Upper lobe of left lung (tissue), 6 donors: ENCODE data around the gene CACNA1S. TPM values are rescaled to one million over a fixed set of nuclear protein-coding genes. Genes with fewer than 3 reads are reported as not detected.

Experiments used
- ATAC-seq, 2 donors: fragments of 200-7000 bp; cut with Tn5 transposase; one replicate each; pipeline ENCODE4 v1.9.1; 2022; ENCODE audit warnings: mild to moderate bottlenecking in 2 of 2, moderate library complexity in 2 of 2; ENCODE audit not compliant: low FRiP score in 2 of 2
- DNase-seq, 2 donors: peaks; one replicate each; pipeline ENCODE4 v3.0.0-alpha.2; 2019 to 2020
- H3K27ac ChIP-seq, 4 donors: fragments of 200-600 bp; sonication (generic); one replicate each; pipeline ENCODE4 v1.5.1; 2016 to 2019
- H3K27me3 ChIP-seq, 4 donors: fragments of 200-600 bp; sonication (generic); one replicate each; pipeline ENCODE4 v1.5.1; 2017 to 2019
- H3K36me3 ChIP-seq, 4 donors: fragments of 200-600 bp; sonication (generic); one replicate each; pipeline ENCODE4 v1.5.1; 2016 to 2019
- H3K4me1 ChIP-seq, 4 donors: fragments of 200-600 bp; sonication (generic); one replicate each; pipeline ENCODE4 v1.5.1; 2018 to 2019
- H3K4me3 ChIP-seq, 4 donors: fragments of 200-600 bp; sonication (generic); one replicate each; pipeline ENCODE4 v1.5.1; 2017 to 2019; ENCODE audit warnings: mild to moderate bottlenecking in 2 of 4, moderate library complexity in 1 of 4
- H3K9me3 ChIP-seq, 4 donors: fragments of 200-600 bp; sonication (generic); one replicate each; pipeline ENCODE4 v1.5.1; 2018 to 2019
- CTCF ChIP-seq, 6 experiments: fragments of 450-650 bp in 4 of 6; fragments of 200-600 bp in 2 of 6; sonication (generic) in 2 of 6; IDR thresholded peaks; one replicate each; pipeline ENCODE4 v1.5.1; 2016 to 2019; ENCODE audit warnings: antibody characterized with exemption in 6 of 6
- EP300 ChIP-seq, 4 donors: sonication (generic); formaldehyde crosslinking; IDR thresholded peaks; one replicate each; pipeline ENCODE4 v1.5.1; 2017; ENCODE audit warnings: antibody characterized with exemption in 4 of 4, control low read depth in 2 of 4
- POLR2A ChIP-seq, 4 donors: fragments of 450-650 bp; IDR thresholded peaks; one replicate each; pipeline ENCODE4 v1.5.1; 2016 to 2017; ENCODE audit warnings: antibody characterized with exemption in 4 of 4, mild to moderate bottlenecking in 2 of 4
- POLR2AphosphoS5 ChIP-seq, 2 donors: sonication (generic); formaldehyde crosslinking; IDR thresholded peaks; one replicate each; pipeline ENCODE4 v1.5.1; 2017; ENCODE audit warnings: antibody characterized with exemption in 2 of 2
- WGBS, 2 donors: methylation state at CpG; one replicate each; pipeline ENCODE4 v1.1.5; 2017 to 2018; 5-methylcytosine and 5-hydroxymethylcytosine counted together
- total RNA-seq, 6 donors: library from RNA; depleted of rRNA in 4 of 6; stranded (reverse); fragments of >200 nt in 4 of 6; gene quantifications; one replicate each; pipeline versions ENCODE4 v1.1.0 to v1.2.1, GENCODE V29; 2016 to 2021
- donor health status: DM: no; HTN: no; CAD: no; lungs with moderate emphysema.
- donor health status: DM: no; HTN: yes; CAD: no; lungs with severe emphysema.

CACNA1S gene
- total RNA-seq, 6 donors from 2014 or later, result 0.03 to 0.30 (median 0.10) TPM; not detected in 3

- 55 to 60% methylated on average over 3 of the region's 3 CpGs for WGBS, 2 donors
- ATAC-seq (no peak), DNase-seq (no peak)
- TF ChIP-seq POLR2AphosphoS5 (IDR thresholded peaks at IDR 0.05) (no peak), CTCF (IDR thresholded peaks at IDR 0.05) (no peak), EP300 (IDR thresholded peaks at IDR 0.05) (no peak), POLR2A (IDR thresholded peaks at IDR 0.05) (no peak)
- H3K36me3 ChIP-seq, result no peaks in the 10 kb centered on the region
- no peaks in the 10 kb centered on the region for H3K9me3 ChIP-seq
- no peak overlapping the region for H3K4me3 ChIP-seq
- H3K27me3 ChIP-seq, result no peaks in the 10 kb centered on the region
- H3K4me1 ChIP-seq, result no peaks in the 10 kb centered on the region
- no peak overlapping the region for H3K27ac ChIP-seq
These were observed 28.5 kb downstream of the CACNA1S start for GRCh38 chr1:201083741-201084140.

GRCh38 chr1:201080135-201080534 lies 32.1 kb downstream of the CACNA1S start:
- Histone ChIP-seq H3K4me1 (no peaks in the 10 kb centered on the region), H3K27ac (no peak overlapping the region), H3K4me3 (no peak overlapping the region), H3K27me3 (no peaks in the 10 kb centered on the region), H3K36me3 (no peaks in the 10 kb centered on the region), H3K9me3 (no peaks in the 10 kb centered on the region)
- no peak for DNase-seq
- ATAC-seq, result no peak
- WGBS, 2 donors, result 94 to 96% methylated on average over 3 of the region's 3 CpGs
- no peak for TF ChIP-seq EP300 (IDR thresholded peaks at IDR 0.05)
- TF ChIP-seq CTCF (IDR thresholded peaks at IDR 0.05), result no peak
- TF ChIP-seq POLR2A (IDR thresholded peaks at IDR 0.05), result no peak
- no peak for TF ChIP-seq POLR2AphosphoS5 (IDR thresholded peaks at IDR 0.05)

GRCh38 chr1:201077736-201078135 lies 34.5 kb downstream of the CACNA1S start:
- H3K4me1 ChIP-seq, result no peaks in the 10 kb centered on the region
- H3K36me3 ChIP-seq, result no peaks in the 10 kb centered on the region
- TF ChIP-seq EP300 (IDR thresholded peaks at IDR 0.05) (no peak), POLR2AphosphoS5 (IDR thresholded peaks at IDR 0.05) (no peak), CTCF (IDR thresholded peaks at IDR 0.05) (no peak), POLR2A (IDR thresholded peaks at IDR 0.05) (no peak)
- no peak for ATAC-seq
- WGBS, 2 donors, result 78 to 91% methylated on average over 5 to 17 of the region's 17 CpGs
- DNase-seq, result peak in 1 of 2 donors; percentile 72
- no peak overlapping the region for H3K27ac ChIP-seq
- no peaks in the 10 kb centered on the region for H3K9me3 ChIP-seq
- no peak overlapping the region for H3K4me3 ChIP-seq
- H3K27me3 ChIP-seq, result no peaks in the 10 kb centered on the region

- TF ChIP-seq POLR2AphosphoS5 (IDR thresholded peaks at IDR 0.05) (no peak), POLR2A (IDR thresholded peaks at IDR 0.05) (no peak), EP300 (IDR thresholded peaks at IDR 0.05) (no peak), CTCF (IDR thresholded peaks at IDR 0.05) (no peak)
- Histone ChIP-seq H3K9me3 (no peaks in the 10 kb centered on the region), H3K4me3 (no peak overlapping the region), H3K4me1 (no peaks in the 10 kb centered on the region), H3K27me3 (no peaks in the 10 kb centered on the region), H3K36me3 (no peaks in the 10 kb centered on the region), H3K27ac (no peak overlapping the region)
- 75 to 86% methylated on average over 7 of the region's 7 CpGs for WGBS, 2 donors
- DNase-seq (no peak), ATAC-seq (no peak)
These were observed 35.1 kb downstream of the CACNA1S start for GRCh38 chr1:201077116-201077515.

GRCh38 chr1:201076092-201076491 lies 36.1 kb downstream of the CACNA1S start:
- 77 to 81% methylated on average over 7 of the region's 7 CpGs for WGBS, 2 donors
- Histone ChIP-seq H3K36me3 (no peaks in the 10 kb centered on the region), H3K27ac (no peak overlapping the region), H3K4me3 (no peak overlapping the region), H3K9me3 (no peaks in the 10 kb centered on the region), H3K27me3 (no peaks in the 10 kb centered on the region), H3K4me1 (no peaks in the 10 kb centered on the region)
- no peak for ATAC-seq
- no peak for DNase-seq
- TF ChIP-seq POLR2AphosphoS5 (IDR thresholded peaks at IDR 0.05) (no peak), CTCF (IDR thresholded peaks at IDR 0.05) (no peak), EP300 (IDR thresholded peaks at IDR 0.05) (no peak), POLR2A (IDR thresholded peaks at IDR 0.05) (no peak)
